HEK293 (cell line): ENCODE measurements around the gene FRZB.

Experiments used
- CTCF ChIA-PET: fragments of 350-600 bp; formaldehyde crosslinking; extraction: SDS; loops from one replicate; lab custom pipeline; 2021; ENCODE audit warnings: antibody characterized with exemption; lab: Yijun Ruan, JAX
- POLR2A ChIA-PET: fragments of 300-600 bp; formaldehyde crosslinking; extraction: SDS; loops from one replicate; lab custom pipeline; 2020; ENCODE audit warnings: antibody characterized with exemption, inconsistent platforms; lab: Yijun Ruan, JAX
- H3K27ac ChIP-seq: fragments of 200-500 bp; sonication (Bioruptor generic); 2 replicates; pipeline ENCODE4 v1.5.1; 2014; ENCODE audit warnings: low read depth, low read length, control low read depth, inconsistent platforms; ENCODE audit errors: extremely low read depth
- H3K36me3 ChIP-seq, 2 experiments: fragments of 200-500 bp in 1 of 2; sonication (Bioruptor generic) in 1 of 2; 1 replicate in 1 of 2; 2 replicates in 1 of 2; pipeline ENCODE4 v1.5.1; 2014 to 2017; ENCODE audit warnings: inconsistent platforms in 2 of 2, low read length in 2 of 2; ENCODE audit not compliant: control insufficient read depth in 2 of 2, insufficient read depth in 1 of 2
- H3K4me1 ChIP-seq: fragments of 200-500 bp; sonication (Bioruptor generic); 2 replicates; pipeline ENCODE4 v1.5.1; 2014; ENCODE audit warnings: mild to moderate bottlenecking, low read length, inconsistent platforms; ENCODE audit not compliant: control insufficient read depth, insufficient read depth
- H3K4me3 ChIP-seq: 2 replicates; pipeline ENCODE4 v1.5.1; 2011; ENCODE audit warnings: low read depth, mild to moderate bottlenecking, control low read depth, low read length, moderate library complexity
- H3K9me3 ChIP-seq: fragments of 200-500 bp; sonication (Bioruptor generic); 2 replicates; pipeline ENCODE4 v1.5.1; 2014; ENCODE audit warnings: low read depth, low read length, inconsistent platforms; ENCODE audit not compliant: control insufficient read depth, insufficient read depth
- FEZF1 ChIP-seq: fragments of 450-650 bp; formaldehyde crosslinking; IDR thresholded peaks from 2 replicates; pipeline ENCODE4 v1.5.1; 2016; ENCODE audit warnings: missing biosample characterization, missing genetic modification characterization
- GLI4 ChIP-seq: fragments of 450-650 bp; formaldehyde crosslinking; IDR thresholded peaks from 2 replicates; pipeline ENCODE4 v1.5.1; 2016; ENCODE audit warnings: missing biosample characterization, missing genetic modification characterization
- IKZF3 ChIP-seq: fragments of 450-650 bp; IDR thresholded peaks from 2 replicates; pipeline ENCODE4 v1.5.0; 2018; ENCODE audit warnings: missing biosample characterization, mild to moderate bottlenecking, missing genetic modification characterization, moderate library complexity
- TCF7L2 ChIP-seq: IDR thresholded peaks from 2 replicates; pipeline ENCODE4 v1.6.1; 2011; ENCODE audit warnings: low read depth, mild to moderate bottlenecking, inconsistent platforms, low read length, moderate library complexity, borderline replicate concordance
- ZNF169 ChIP-seq: fragments of 450-650 bp; formaldehyde crosslinking; IDR thresholded peaks from 2 replicates; pipeline ENCODE4 v1.5.1; 2016; ENCODE audit warnings: missing biosample characterization, missing genetic modification characterization
- ZNF433 ChIP-seq: fragments of 450-650 bp; formaldehyde crosslinking; IDR thresholded peaks from 2 replicates; pipeline ENCODE4 v1.5.1; 2016; ENCODE audit warnings: missing biosample characterization, missing genetic modification characterization, low read depth
- ZNF501 ChIP-seq: fragments of 450-650 bp; formaldehyde crosslinking; IDR thresholded peaks from 2 replicates; pipeline ENCODE4 v1.5.1; 2016; ENCODE audit warnings: missing biosample characterization, missing genetic modification characterization
- ZNF530 ChIP-seq: fragments of 450-650 bp; formaldehyde crosslinking; IDR thresholded peaks from 2 replicates; pipeline ENCODE4 v1.5.1; 2016; ENCODE audit warnings: low read depth, missing biosample characterization, missing genetic modification characterization
- ZNF624 ChIP-seq: fragments of 450-650 bp; formaldehyde crosslinking; IDR thresholded peaks from 2 replicates; pipeline ENCODE4 v1.5.1; 2017; ENCODE audit warnings: missing biosample characterization, missing genetic modification characterization
- ZNF629 ChIP-seq: fragments of 450-650 bp; formaldehyde crosslinking; IDR thresholded peaks from 2 replicates; pipeline ENCODE4 v1.5.1; 2017; ENCODE audit warnings: missing biosample characterization, missing genetic modification characterization
- ZNF654 ChIP-seq: fragments of 450-650 bp; formaldehyde crosslinking; IDR thresholded peaks from 2 replicates; pipeline ENCODE4 v1.5.1; 2016; ENCODE audit warnings: low read depth, missing biosample characterization, missing genetic modification characterization
- ZNF658 ChIP-seq: fragments of 450-650 bp; formaldehyde crosslinking; IDR thresholded peaks from 2 replicates; pipeline ENCODE4; 2016; ENCODE audit warnings: missing biosample characterization, missing genetic modification characterization
- ZNF660 ChIP-seq: fragments of 450-650 bp; IDR thresholded peaks from 2 replicates; pipeline ENCODE4 v1.5.1; 2018; ENCODE audit warnings: missing biosample characterization, mild to moderate bottlenecking, missing genetic modification characterization
- ZNF776 ChIP-seq: fragments of 450-650 bp; formaldehyde crosslinking; IDR thresholded peaks from 2 replicates; pipeline ENCODE4 v1.5.0; 2017; ENCODE audit warnings: missing biosample characterization, missing genetic modification characterization, borderline replicate concordance
- ZNF830 ChIP-seq: fragments of 450-650 bp; IDR thresholded peaks from 2 replicates; pipeline ENCODE4 v1.5.0; 2018; ENCODE audit warnings: missing biosample characterization, missing genetic modification characterization, low read depth, mild to moderate bottlenecking, moderate library complexity
- TF ChIP-seq, protein P1 (sequence below): fragments of 450-650 bp; formaldehyde crosslinking; IDR thresholded peaks from 2 replicates; pipeline ENCODE4 v1.5.1; 2017; ENCODE audit warnings: missing biosample characterization, missing genetic modification characterization
- TF ChIP-seq, protein P2 (sequence below): fragments of 450-650 bp; formaldehyde crosslinking; IDR thresholded peaks from 2 replicates; pipeline ENCODE4 v1.5.1; 2016; ENCODE audit warnings: missing biosample characterization, missing genetic modification characterization
- TF ChIP-seq, protein P3 (sequence below): fragments of 450-650 bp; formaldehyde crosslinking; IDR thresholded peaks from 2 replicates; pipeline ENCODE4 v1.5.1; 2017; ENCODE audit warnings: missing biosample characterization, missing genetic modification characterization
- TF ChIP-seq, protein P4 (sequence below): fragments of 450-650 bp; formaldehyde crosslinking; IDR thresholded peaks from 2 replicates; pipeline ENCODE4 v1.5.1; 2016; ENCODE audit warnings: missing biosample characterization, missing genetic modification characterization, borderline replicate concordance
- TF ChIP-seq, protein P5 (sequence below): fragments of 450-650 bp; formaldehyde crosslinking; IDR thresholded peaks from 2 replicates; pipeline ENCODE4 v1.5.1; 2016; ENCODE audit warnings: missing biosample characterization, missing genetic modification characterization

The FRZB gene

DNA sequence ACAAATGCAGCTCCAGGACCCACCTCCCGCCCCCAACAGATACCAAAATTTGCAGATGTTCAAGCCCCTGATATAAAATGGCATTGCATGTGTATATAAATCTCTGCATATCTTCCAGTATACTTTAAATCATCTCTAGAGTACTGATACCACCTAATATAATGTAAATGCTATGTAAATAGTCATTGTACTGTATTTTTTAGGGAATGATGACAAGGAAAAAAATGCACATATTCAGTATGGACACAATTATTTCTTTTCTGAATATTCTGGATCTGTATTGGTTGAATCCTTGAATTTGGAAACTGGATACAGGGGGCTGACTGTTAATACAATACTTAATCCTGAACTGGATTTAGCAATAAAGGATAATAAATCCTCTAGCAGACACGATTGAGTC, 67.7 kb downstream of the FRZB start (continued):
- no peak for TF ChIP-seq ZNF629 (tag by site-specific recombination)
- TF ChIP-seq, protein P1, sequence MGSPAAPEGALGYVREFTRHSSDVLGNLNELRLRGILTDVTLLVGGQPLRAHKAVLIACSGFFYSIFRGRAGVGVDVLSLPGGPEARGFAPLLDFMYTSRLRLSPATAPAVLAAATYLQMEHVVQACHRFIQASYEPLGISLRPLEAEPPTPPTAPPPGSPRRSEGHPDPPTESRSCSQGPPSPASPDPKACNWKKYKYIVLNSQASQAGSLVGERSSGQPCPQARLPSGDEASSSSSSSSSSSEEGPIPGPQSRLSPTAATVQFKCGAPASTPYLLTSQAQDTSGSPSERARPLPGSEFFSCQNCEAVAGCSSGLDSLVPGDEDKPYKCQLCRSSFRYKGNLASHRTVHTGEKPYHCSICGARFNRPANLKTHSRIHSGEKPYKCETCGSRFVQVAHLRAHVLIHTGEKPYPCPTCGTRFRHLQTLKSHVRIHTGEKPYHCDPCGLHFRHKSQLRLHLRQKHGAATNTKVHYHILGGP = no peak
- no peak for TF ChIP-seq ZNF660 (tag by site-specific recombination)

DNA sequence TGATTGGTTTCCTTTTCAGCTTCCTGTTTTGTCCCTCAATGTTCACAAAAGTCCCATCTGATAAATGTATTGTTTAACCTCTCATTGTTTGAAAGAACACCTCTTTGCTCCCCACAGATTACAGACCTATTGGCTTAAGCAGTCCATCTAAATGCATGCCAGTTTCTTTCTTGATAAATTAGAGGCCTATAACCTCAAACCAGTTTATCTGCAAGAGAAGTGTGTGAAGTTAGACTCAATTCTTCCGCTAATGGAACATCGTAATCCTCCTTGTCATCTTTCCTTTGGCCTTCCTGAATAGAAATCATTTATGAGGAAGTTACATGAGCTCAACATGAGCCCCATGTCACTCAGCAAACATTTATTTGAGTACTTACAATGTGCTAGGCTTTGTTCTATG, 74.0 kb downstream of the FRZB start:
- ChIA-PET POLR2A (interaction anchor here (0.8 kb wide), 1 partner anchor 75 kb away, joined by 3 read pairs; no protein-coding TSS in a partner anchor), CTCF (interaction anchor here (0.6 to 1.1 kb wide), 3 partner anchors 23 to 188 kb away, joined by 4 to 5 read pairs (median 5); no protein-coding TSS in a partner anchor)
- no peaks in the 10 kb centered on the region; the same call in 1 of the 2 replicates for H3K4me1 ChIP-seq
- no peak for TF ChIP-seq ZNF501 (tag by site-specific recombination)
- no peak for TF ChIP-seq ZNF658 (tag by site-specific recombination)
- TF ChIP-seq IKZF3 (tag by site-specific recombination) = no peak
- TF ChIP-seq GLI4 = no peak
- TF ChIP-seq ZNF830 = no peak
- no peak for TF ChIP-seq FEZF1 (tag by site-specific recombination)
- TF ChIP-seq, protein P2, sequence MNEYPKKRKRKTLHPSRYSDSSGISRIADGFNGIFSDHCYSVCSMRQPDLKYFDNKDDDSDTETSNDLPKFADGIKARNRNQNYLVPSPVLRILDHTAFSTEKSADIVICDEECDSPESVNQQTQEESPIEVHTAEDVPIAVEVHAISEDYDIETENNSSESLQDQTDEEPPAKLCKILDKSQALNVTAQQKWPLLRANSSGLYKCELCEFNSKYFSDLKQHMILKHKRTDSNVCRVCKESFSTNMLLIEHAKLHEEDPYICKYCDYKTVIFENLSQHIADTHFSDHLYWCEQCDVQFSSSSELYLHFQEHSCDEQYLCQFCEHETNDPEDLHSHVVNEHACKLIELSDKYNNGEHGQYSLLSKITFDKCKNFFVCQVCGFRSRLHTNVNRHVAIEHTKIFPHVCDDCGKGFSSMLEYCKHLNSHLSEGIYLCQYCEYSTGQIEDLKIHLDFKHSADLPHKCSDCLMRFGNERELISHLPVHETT (tag by site-specific recombination) = no peak
- TF ChIP-seq ZNF624 (tag by site-specific recombination) = no peak
- TF ChIP-seq ZNF654 (tag by site-specific recombination) = no peak
- no peak for TF ChIP-seq ZNF776 (tag by site-specific recombination)
- no peak for TF ChIP-seq ZNF433
- TF ChIP-seq ZNF530 (tag by site-specific recombination) = no peak
- TF ChIP-seq, protein P3, sequence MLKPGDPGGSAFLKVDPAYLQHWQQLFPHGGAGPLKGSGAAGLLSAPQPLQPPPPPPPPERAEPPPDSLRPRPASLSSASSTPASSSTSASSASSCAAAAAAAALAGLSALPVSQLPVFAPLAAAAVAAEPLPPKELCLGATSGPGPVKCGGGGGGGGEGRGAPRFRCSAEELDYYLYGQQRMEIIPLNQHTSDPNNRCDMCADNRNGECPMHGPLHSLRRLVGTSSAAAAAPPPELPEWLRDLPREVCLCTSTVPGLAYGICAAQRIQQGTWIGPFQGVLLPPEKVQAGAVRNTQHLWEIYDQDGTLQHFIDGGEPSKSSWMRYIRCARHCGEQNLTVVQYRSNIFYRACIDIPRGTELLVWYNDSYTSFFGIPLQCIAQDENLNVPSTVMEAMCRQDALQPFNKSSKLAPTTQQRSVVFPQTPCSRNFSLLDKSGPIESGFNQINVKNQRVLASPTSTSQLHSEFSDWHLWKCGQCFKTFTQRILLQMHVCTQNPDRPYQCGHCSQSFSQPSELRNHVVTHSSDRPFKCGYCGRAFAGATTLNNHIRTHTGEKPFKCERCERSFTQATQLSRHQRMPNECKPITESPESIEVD (tag by site-specific recombination) = no peak
- TF ChIP-seq, protein P4, sequence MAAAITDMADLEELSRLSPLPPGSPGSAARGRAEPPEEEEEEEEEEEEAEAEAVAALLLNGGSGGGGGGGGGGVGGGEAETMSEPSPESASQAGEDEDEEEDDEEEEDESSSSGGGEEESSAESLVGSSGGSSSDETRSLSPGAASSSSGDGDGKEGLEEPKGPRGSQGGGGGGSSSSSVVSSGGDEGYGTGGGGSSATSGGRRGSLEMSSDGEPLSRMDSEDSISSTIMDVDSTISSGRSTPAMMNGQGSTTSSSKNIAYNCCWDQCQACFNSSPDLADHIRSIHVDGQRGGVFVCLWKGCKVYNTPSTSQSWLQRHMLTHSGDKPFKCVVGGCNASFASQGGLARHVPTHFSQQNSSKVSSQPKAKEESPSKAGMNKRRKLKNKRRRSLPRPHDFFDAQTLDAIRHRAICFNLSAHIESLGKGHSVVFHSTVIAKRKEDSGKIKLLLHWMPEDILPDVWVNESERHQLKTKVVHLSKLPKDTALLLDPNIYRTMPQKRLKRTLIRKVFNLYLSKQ (tag by site-specific recombination) = no peak
- TF ChIP-seq TCF7L2 = no peak
- no peak for TF ChIP-seq ZNF169
- TF ChIP-seq, protein P5, sequence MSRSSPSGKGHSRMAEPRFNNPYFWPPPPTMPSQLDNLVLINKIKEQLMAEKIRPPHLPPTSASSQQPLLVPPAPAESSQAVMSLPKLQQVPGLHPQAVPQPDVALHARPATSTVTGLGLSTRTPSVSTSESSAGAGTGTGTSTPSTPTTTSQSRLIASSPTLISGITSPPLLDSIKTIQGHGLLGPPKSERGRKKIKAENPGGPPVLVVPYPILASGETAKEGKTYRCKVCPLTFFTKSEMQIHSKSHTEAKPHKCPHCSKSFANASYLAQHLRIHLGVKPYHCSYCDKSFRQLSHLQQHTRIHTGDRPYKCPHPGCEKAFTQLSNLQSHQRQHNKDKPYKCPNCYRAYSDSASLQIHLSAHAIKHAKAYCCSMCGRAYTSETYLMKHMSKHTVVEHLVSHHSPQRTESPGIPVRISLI = no peak
- no peaks in the 10 kb centered on the region for H3K36me3 ChIP-seq
- no peaks in the 10 kb centered on the region for H3K9me3 ChIP-seq
- H3K4me3 ChIP-seq = no peak overlapping the region
- H3K27ac ChIP-seq = no peak overlapping the region
